Measurements from ENCODE around the gene CDSN. TPM values are rescaled to one million over a fixed set of nuclear protein-coding genes. Genes with fewer than 3 reads are reported as not detected.

CDSN gene
- total and polyA plus RNA-seq, 12 donors, result 0.03 to 0.08 TPM; not detected in 10

- no peak for DNase-seq
- TF ChIP-seq CTCF (IDR thresholded peaks at IDR 0.05) (no peak), POLR2A (IDR thresholded peaks at IDR 0.05) (no peak)
- no peaks in the 10 kb centered on the region for H3K9me3 ChIP-seq (replicated peaks in 1 of 3)
- H3K27me3 ChIP-seq, result no peaks in the 10 kb centered on the region
- WGBS, 4 donors, result 88 to 100% (median 92%) methylated on average over 3 to 4 of the region's 4 CpGs
- H3K36me3 ChIP-seq (replicated peaks in 1 of 2), result no peaks in the 10 kb centered on the region
- peaks cover 0 to 4% of the 10 kb centered on the region in 2 donors for H3K4me1 ChIP-seq (replicated peaks in 1 of 2)
- no peak within 1 kb of the TSS for H3K27ac ChIP-seq
- no peak within 1 kb of the TSS for H3K4me3 ChIP-seq
- intact Hi-C loops (cut with DNase I), result loop anchor here (2.0 to 5.0 kb wide), 4 partner anchors 53 to 238 kb away; no protein-coding TSS in a partner anchor
Observed at GRCh38 chr6:31138982-31139381, 18.7 kb upstream of the CDSN start, which contains the start of gene PSORS1C2. PSORS1C2 (minus strand) TSS chr6:31139066; CDS start chr6:31139026, 40 bp downstream.

DNA sequence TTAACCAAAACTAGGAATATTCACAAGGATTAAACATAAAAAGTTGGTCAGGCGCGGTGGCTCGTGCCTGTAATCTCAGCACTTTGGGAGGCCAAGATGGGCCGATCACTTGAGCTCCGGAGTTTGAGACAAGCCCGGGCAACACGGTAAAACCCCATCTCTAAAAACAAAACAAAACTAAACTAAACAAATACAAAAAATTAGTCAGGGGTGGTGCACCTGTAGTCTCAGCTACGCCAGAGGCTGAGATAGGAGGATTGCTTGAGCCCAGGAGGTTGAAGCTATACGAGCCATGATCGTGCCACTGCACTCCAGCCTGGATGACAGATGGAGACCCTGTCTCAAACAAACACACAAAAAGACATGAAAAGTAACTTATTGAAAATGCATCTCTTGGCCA, 15.5 kb upstream of the CDSN start:
- Histone ChIP-seq H3K4me1 (replicated peaks in 1 of 2) (peaks cover 0 to 4% of the 10 kb centered on the region in 2 donors), H3K9me3 (replicated peaks in 1 of 3) (no peaks in the 10 kb centered on the region), H3K36me3 (replicated peaks in 1 of 2) (no peaks in the 10 kb centered on the region), H3K27ac (no peak overlapping the region), H3K27me3 (no peaks in the 10 kb centered on the region), H3K4me3 (no peak overlapping the region)
- no peak for DNase-seq
- WGBS, 4 donors, result 84 to 97% (median 86%) methylated on average over 10 of the region's 10 CpGs
- TF ChIP-seq POLR2A (IDR thresholded peaks at IDR 0.05), result no peak
- TF ChIP-seq CTCF (IDR thresholded peaks at IDR 0.05), result no peak
- intact Hi-C loops (cut with DNase I), result loop anchor here (5.0 kb wide), 3 partner anchors 57 to 242 kb away; no protein-coding TSS in a partner anchor

DNA sequence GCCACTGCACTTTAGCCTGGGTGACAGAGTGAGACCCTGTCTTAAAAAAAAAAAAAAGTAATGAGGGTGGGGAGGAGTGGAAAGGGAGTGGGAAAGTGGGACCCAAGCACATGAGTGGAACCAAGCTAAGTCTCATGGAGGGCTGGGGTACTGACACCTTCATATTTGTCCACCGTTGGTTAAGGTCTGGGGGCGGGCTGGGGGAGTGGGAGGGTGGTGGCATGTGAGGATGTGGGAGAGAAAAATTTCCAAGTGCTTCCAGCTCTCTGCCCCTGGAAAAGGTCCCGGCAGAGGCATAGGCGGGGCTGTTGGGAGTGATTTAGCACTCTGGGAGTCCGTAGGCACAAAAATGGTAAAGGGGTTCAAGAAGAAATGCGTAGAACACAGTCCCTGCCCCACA, 12.6 kb upstream of the CDSN start:
- no peak overlapping the region for H3K27ac ChIP-seq
- DNase-seq, result no peak
- H3K4me1 ChIP-seq (replicated peaks in 1 of 2), result peaks cover 0 to 4% of the 10 kb centered on the region in 2 donors
- no peaks in the 10 kb centered on the region for H3K27me3 ChIP-seq
- TF ChIP-seq CTCF (IDR thresholded peaks at IDR 0.05), result no peak
- no peak overlapping the region for H3K4me3 ChIP-seq
- intact Hi-C loops (cut with DNase I), result no loop called here
- no peaks in the 10 kb centered on the region for H3K9me3 ChIP-seq (replicated peaks in 1 of 3)
- H3K36me3 ChIP-seq (replicated peaks in 1 of 2), result no peaks in the 10 kb centered on the region
- WGBS, 4 donors, result 58 to 75% (median 67%) methylated on average over 6 of the region's 6 CpGs

- no peaks in the 10 kb centered on the region for H3K27me3 ChIP-seq
- H3K4me3 ChIP-seq, result no peak overlapping the region
- no peaks in the 10 kb centered on the region for H3K4me1 ChIP-seq (replicated peaks in 1 of 2)
- no peak for DNase-seq
- TF ChIP-seq POLR2A (IDR thresholded peaks at IDR 0.05), result no peak
- TF ChIP-seq CTCF (IDR thresholded peaks at IDR 0.05), result no peak
- intact Hi-C loops (cut with DNase I), result no loop called here
- WGBS, 4 donors, result 70 to 89% (median 80%) methylated on average over 3 of the region's 3 CpGs
- no peaks in the 10 kb centered on the region for H3K36me3 ChIP-seq (replicated peaks in 1 of 2)
- no peaks in the 10 kb centered on the region for H3K9me3 ChIP-seq (replicated peaks in 1 of 3)
- H3K27ac ChIP-seq, result no peak overlapping the region
Observed at GRCh38 chr6:31131595-31131994, 11.3 kb upstream of the CDSN start.
